Measurements from ENCODE around the gene SEMA6B.

The SEMA6B gene

DNA sequence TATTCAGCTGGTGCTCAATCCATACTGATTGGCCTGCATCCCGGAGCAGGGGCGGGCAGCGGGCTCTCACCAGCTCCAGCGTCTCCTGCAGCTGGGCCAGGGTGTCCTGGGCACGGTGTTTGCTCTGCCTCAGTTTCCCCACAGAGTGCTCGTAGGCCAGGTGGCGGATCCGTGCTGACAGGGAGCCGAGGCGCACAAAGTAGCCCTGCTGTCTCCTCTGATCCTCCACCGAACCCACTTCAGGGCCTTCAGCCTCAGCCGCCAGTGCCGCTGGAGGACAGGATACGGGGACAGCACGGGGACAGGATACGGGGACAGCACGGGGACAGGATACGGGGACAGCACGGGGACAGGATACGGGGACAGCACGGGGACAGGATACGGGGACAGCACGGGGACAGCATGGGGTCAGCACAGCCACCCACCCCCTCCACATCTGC, 33.9 kb downstream of the SEMA6B start:
- no peak for DNase-seq (ENCODE audit: low read depth)

DNA sequence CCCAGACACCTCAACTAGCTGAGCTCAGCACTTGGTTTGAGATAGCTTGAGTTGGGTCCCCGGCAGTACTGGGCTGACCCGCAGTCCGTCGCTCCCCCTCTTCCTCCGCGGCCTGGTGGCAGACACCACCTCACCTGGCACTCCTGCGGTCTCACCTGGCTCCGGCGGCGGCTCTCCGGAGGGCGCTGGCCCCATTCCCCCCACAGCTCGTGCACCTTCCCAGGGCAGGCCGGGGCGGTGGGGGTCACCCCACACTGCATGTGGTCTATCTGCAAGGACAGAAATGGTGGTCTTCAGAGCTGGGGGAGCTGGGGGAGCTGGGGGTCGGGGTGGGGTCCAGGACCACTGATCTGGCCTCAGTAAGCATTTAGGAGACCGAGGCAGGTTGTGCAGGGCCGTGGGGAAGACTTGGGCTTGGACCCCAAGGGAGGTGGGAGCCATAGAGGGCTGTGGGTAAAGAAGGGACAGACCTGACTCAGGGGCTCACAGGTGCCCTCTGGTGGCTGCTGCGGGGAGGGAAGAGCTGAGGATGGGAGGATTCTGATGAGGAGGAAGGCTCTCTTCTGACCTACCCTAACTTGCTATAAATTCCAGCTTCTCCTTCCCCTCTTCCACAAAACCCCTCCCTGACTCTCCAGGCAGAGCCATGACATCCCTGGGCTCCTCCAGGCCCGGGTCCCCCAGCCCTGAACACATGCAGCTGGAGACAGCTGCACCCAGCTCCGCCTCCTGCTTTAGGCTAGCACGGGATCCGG, 34.5 kb downstream of the SEMA6B start:
- DNase-seq (ENCODE audit: low read depth) = no peak

DNA sequence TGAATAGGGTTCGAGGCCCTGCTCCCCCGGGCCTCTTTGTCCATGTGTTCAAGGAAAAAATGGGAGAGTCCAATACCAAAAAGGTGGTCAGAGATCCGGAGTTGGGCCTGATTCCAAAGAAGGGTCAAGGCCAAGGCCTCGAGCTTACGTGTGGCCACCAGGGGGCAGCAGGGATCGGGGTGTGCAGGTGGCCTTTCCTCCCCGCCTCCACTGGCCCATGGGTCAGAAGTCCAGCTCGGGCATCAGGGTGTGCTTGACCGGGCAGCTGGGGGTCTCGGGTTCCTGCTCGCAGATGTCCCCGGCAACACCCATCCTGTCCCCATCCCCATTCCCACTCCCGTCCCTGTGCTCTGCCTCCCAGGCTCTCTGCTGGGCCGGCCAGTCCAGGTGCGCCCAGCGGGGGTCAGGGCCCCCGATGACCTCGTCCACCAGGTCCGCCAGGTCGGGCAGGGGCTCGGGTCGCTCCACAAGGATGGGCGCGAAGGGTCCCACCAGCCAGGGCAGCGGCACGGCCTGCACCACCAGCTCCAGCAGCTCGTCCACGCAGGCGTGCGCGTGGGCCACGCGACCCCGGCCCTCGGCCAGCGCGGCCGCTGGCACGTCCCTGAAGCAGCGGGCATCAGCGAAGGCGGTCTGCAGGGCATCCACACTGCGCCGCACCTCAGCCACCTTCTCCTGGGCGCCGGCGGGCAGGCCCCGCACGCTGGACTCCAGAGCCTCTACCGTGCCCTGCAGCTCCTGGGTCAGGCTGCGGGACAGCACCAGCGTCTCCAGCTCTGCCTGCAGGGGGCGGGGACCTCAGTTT, 36.0 kb downstream of the SEMA6B start:
- DNase-seq (ENCODE audit: low read depth) = no peak

DNA sequence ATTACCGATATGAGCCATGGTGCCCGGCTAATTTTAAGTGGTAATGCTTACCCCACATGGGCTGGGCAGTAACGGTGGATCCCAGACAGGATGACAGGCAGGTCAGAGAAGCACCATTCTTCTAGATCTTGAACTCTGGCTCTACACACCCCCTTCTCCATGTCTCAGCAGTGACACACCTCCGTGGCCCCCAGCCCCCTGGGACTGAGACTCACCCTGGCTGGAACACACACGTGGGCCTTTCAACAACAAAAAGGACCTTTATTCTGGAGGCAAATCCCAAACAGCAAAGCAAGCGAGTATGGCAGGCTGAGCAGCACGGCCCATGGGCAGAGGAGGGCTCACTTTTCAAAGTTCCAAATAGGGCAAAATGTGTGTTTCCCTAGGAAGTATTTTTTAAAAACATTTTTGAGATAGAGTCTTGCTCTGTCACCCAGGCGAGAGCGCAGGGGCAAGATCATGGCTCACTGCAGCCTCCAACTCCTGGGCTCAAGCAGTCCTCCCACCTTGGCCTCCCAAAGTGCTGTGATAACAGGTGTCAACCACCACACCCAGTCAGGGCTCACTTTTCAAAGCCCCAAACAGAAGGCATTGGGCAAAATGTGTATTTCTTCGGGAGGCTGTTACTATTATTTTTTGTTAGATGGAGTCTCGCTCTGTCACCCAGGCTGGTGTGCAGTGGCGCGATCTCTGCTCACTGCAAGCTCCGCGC, 37.0 kb downstream of the SEMA6B start:
- no peak for DNase-seq (ENCODE audit: low read depth)

DNA sequence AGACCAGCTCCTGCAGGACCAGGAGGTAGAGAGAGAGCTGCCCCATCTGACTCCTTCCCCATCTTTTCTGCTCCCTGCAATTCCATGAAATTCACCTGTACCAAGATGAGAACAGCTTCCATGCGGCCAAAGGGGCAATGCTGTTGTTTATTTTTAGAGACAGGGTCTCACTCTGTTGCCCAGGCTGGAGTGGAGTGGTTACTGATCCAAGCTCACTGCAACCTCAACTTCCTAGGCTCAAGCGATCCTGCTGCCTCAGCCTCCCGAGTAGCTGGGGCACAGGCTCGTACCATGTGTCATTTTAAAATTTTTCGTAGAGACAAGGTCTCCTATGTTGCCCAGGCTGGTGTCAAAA, 37.6 kb downstream of the SEMA6B start:
- no peak for DNase-seq (ENCODE audit: low read depth)

DNA sequence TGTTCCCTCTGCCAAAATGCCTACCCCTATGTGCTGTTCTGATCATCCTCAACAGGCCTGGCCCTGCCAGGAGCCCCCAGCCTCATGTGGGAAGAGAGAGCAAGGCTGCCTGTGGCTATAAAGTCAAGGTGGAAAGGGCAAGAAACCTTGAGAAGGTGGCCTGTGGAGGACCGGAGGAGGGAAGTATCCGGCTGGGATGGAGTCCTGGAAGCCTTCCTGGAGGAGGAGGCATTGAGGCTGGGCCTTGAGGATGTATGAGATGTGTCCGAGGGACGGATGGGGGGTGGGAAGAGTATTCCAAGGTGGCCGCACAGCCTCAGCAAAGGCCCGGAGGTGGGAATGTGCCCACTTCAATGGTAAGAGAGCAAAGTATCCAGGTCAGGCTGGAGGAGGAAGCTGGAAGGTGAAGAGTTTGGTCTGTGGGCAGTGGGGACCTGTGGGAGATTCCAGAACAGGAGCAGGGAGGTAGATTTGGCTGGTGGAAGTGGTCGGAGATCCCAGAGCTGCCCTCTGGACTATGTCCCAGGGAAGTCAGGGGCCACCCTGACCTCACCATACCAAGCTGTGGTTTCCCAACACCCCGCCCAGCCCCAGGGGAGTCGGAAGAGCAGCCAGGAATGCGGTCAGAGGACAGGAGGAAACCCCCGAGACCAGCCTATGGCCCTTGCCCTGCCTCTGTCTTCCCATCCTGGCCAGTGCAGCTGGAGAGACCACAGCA, 38.2 kb downstream of the SEMA6B start:
- DNase-seq (ENCODE audit: low read depth) = no peak

DNA sequence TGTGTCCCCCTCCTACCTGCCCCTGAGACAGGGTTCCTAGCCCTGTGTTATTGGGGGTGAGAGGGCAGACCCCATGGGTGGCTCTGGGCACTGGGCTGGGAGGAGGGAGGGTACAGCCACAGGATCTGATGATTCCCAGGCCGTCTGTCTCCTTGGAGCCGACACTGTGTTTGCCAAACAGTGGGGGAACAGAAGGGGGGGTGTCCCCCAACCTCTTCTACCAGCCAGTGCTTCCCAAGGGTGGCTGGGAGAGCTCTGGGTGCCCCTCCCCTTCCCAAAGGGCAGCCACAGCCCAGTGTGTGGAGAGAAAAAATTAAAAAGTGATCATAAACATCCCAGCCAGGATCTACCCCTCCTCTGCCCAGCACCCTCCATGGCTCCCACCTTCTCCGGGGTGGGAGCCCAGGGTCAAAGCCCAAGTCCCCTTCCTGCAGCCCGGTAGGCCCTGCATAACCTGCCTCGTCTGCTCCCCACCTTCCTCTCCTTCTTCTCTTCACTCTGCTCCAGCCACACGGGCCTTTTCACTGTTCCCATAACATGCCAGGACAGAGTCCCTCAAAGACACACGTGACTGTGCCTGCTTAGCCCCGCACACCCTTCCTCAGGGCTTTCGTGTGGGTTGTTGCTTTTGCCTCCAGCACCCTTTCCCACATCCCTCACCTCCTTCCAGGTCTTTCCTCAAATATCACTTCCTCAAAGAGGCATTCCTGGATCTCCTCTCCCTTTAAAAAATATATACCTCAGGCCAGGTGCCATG, 39.8 kb downstream of the SEMA6B start:
- no peak for DNase-seq (ENCODE audit: low read depth)

DNA sequence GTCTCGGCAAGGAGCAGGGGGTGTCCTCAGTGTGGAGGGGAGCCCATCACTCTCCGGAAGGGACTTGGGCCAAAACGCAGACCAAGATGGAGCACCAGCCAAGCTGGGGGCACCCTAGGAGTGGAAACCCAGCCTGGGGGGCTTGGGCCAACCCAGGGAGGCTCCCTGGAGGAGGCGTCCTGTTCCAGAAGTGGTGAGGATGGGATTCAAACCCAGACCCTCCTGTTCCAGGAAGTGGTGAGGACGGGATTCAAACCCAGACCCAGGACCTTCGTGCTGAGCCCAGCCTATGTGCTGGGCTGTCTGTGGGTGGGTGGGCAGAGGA, 40.4 kb downstream of the SEMA6B start:
- no peak for DNase-seq (ENCODE audit: low read depth)

DNA sequence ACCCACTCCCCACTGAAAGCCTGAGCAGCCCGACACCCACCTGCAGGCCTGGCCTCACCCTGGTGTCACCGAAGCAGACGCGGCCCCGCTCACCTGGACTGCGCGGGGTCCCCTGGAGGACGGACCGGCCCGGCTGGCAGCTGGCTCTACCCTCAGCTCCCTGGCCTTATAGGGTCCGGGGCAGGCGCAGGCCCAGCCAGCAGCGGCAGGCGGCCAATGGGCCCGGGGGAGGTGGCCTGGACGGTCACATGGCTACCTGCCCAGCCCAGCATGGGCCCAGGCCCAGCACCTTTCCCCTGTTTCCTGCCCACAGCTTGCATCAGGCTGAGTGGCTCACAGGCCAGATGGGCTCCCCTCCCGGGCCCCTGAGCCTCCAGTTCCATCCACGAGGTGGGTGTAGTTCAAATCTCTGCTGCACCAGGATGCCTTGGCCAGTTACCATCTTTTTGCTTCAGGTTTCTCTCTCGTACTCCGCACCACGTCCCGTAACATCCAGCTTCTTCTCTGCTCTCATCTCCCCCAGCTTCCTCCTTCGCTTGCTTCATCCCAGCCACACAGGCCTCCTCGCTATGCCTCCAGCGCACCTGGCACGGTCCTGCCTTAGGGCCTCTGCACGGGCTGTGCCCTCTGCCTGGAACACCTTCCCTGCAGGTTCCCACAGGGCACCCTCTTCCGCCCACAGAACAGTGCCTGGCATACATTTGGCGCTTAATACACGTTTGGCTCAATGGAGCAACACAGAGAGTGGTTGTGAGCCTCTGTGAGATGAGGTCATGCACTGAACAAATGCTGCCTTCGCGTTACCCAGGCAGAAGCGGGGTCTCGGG, 40.9 kb downstream of the SEMA6B start, which contains the start of gene PLIN4:
Gene PLIN4, minus strand, starts transcription at position 142 of the 827 bp plus-strand sequence. CDS start 214 bp downstream, outside the sequence.
- DNase-seq (ENCODE audit: low read depth) = no peak

DNA sequence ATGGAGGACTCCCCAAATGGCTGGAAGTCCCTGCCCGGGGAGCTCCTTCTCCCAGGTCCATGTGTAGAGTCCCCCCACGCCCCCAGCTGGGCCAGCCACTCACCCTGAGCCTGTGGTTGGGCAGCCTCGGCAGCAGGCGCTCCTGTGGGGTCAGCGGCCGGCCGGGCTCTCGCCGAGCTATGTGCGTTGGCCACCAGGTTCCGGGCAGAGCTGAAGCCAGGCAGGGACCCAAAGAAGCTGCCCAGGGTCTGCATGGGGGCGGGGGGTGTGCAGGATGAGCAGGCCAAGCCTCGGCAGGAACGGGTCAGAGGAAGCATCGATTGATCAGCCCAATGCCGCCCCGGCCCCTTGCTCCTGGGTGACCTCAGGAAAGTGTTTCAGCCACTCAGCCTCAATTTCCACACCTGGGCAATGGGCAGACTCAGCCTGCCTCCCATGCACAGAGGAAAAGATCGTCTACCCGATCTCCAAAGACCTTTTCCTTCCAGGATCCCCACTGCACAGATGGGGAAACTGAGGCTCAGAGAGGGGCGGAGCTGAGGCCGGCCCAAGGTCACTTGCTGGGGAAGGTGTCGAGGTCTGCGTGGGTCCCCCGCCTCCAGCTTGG, 41.9 kb downstream of the SEMA6B start:
- no peak for DNase-seq (ENCODE audit: low read depth)

DNA sequence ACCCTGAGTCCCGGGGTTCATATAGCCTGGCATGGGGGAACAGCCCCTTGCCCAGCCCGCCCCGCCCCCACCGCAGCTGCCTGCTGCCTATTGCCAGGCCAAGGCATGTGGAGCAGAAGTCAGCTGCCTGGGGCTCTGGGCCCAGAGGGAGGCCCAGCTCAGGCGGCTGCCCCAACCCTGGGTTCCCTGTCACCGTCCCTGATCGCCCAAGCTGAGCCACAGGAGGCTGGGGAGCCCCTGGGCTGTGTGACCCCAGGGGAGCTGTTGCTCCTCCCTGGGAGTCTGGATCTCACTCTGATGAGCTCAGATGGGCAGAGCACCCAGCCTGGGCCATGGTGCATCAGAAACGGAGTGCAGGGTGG, 42.6 kb downstream of the SEMA6B start:
- DNase-seq (ENCODE audit: low read depth) = no peak

DNA sequence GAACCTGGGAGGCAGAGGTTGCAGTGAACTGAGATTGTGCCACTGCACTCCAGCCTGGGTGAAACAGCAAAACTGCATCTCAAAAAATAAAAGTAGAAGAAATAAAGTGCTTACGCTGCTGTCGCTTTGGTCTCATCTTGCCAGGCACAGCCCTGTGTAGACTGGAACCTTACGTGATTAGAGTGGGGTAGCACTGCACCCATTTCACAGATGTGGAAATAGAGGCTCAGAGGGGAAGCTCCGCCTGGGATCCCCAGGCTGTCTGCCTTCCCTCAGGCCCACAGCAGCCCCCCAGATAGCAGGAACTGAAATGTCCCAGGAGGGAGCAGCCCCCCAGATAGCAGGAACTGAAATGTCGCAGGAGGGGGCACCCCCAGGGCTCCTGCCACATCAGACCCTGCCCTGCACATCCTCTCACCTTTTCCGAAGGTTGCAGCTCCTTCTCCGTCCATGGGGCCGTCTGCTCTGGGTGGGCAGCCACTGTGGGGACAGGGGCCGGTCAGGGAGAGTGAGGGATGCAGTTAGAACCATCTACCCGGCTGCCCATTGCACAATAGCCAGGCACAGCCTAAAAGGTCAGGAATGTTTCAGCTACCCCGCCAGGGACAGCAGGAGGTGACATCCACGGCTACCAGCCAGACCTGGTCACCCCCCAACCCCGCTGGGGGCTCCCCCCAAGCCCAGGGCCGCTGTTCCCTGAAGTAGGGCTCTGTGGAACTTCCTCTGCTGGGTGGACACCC, 43.1 kb downstream of the SEMA6B start:
- no peak for DNase-seq (ENCODE audit: low read depth)

DNA sequence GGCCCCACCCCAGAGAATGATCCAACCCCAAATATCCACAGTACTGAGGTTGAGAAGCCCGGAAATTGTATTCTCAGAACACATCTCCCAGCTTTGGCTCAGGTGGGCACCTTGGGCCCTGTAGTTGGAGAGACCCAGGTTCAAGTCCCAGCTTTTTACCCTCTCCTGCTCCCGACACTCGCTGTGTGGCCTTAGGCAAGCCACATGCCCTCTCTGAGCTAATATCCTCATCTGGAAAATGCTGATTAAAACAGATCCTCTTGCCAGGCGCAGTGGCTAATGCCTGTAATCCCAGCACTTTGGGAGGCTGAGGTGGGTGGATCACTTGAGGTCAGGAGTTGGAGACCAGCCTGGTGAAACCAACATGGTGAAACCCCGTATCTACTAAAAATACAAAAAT, 43.8 kb downstream of the SEMA6B start:
- no peak for DNase-seq (ENCODE audit: low read depth)

DNA sequence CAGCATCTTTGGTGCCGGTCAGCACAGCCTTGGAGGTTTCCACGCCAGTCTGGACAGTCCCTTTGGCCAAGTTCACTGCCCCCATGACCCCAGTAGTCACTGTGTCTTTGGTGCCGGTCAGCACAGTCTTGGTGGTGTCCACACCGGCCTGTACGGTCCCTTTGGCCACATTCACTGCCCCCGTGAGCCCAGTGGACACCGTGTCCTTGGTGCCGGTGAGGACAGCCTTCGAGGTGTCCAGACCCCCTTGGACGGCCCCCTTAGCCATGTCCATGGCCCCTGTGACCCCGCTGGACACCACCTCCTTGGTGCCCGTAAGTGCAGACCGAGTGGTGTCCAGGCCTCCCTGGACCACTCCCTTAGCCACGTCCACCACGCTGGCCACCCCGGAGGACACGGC, 46.2 kb downstream of the SEMA6B start:
- DNase-seq (ENCODE audit: low read depth) = no peak

DNA sequence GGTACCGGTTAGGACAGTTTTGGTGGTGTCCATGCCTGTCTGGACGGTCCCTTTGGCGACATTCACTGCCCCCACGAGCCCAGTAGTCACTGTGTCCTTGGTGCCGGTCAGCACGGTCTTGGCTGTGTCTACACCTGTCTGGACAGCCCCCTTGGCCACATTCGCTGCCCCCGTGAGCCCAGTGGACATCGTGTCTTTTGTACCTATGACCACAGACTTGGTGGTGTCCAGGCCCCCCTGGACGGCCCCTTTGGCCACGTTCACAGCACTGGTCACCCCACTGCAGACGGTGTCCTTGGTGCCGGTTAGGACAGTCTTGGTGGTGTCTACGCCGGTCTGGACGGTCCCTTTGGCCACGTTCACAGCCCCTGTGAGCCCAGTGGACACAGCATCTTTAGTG, 47.4 kb downstream of the SEMA6B start:
- no peak for DNase-seq (ENCODE audit: low read depth)

DNA sequence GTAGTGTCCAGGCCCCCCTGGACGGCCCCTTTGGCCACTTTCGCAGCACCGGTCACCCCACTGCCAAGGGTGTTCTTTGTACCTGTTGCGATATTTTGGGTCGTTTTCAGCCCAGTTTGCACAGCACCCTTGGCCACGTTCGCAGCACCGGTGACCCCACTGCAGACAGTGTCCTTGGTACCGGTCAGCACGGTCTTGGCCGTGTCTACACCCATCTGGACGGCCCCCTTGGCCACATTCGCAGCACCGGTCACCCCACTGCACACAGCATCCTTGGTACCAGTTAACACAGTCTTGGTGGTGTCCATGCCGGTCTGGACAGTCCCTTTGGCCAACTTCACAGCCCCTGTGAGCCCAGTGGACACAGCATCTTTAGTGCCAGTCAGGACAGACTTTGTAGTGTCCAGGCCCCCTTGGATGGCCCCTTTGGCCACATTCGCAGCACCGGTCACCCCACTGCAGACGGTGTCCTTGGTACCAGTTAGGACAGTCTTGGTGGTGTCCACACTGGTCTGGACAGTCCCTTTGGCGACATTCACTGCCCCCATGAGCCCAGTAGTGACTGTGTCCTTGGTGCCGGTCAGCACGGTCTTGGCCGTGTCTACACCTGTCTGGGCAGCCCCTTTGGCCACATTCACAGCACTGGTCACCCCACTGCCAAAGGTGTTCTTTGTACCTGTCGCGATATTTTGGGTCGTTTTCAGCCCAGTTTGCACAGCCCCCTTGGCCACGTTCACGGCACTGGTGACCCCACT, 48.0 kb downstream of the SEMA6B start:
- no peak for DNase-seq (ENCODE audit: low read depth)

DNA sequence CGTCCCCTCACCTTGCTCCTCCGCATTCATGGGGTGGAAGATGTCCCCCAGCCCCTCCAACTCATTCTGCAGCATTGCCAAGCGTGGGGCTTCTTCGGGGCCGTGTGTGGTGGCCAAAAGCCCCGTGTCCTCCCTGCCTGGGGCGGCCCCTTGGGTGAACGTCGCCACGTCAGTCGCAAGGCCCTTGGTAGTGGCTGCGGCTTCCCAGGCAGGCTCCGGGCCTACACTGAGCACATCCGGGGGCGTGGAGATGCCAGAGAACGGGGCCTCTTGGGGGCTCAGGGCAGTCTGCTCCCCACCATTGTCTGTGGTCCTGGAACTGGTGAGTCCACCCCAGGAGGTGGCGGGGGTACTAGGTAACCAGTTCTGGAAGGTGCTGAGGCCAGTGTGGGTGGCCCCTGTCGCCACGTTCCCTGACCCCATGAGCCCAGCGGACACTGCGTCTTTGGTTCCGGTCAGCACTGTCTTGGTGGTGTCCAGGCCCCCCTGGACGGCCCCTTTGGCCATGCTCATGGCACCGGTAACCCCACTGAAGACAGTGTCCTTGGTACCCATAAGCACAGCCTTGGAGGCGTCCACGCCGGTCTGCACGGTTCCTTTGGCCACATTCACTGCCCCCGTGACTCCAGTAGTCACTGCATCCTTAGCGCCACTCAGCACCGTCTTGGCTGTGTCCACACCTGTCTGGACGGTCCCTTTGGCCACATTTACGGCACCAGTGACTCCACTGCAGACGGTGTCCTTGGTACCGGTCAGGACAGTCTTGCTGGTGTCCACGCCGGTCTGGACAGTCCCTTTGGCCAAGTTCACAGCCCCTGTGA, 48.8 kb downstream of the SEMA6B start:
- DNase-seq (ENCODE audit: low read depth) = no peak

DNA sequence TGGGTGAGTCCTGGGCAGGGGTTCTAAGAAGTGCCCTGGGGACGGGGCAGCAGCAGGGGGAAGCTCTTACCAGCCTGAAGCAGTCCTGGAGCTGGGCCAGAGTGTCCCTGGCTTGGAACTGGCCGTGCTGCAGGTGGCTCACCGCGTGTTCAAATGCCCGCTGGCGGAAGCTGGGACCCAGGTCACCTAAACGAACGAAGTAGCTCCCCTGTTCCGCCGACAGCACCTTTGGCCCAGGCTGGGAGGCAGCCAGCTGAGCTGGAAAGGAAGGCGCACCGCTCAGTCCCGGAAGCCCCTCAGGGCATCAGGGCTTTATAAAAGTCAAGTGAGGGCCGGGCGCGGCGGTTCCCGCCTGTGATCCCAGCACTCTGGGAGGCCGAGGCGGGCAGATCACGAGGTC, 50.8 kb downstream of the SEMA6B start:
- DNase-seq (ENCODE audit: low read depth) = no peak
